GM18873 (cell line): ENCODE measurements around the gene LILRB3.
"Not testable (repeated sequence)": the region's sequence is repeated elsewhere in the genome, so short reads cannot be mapped to it uniquely, and the experiment has no call there.

ENCODE experiments used
- ATAC-seq: cut with Tn5 transposase; IDR thresholded peaks from one replicate; pipeline ENCODE4 v1.9.1; 2021; ENCODE audit warnings: mild to moderate bottlenecking, moderate library complexity, moderate number of reproducible peaks; ENCODE audit not compliant: unreplicated experiment, low FRiP score

LILRB3 gene

GRCh38 chr19:54214734-54215133 lies 8.1 kb downstream of the LILRB3 start:
- not testable (repeated sequence) for ATAC-seq

DNA sequence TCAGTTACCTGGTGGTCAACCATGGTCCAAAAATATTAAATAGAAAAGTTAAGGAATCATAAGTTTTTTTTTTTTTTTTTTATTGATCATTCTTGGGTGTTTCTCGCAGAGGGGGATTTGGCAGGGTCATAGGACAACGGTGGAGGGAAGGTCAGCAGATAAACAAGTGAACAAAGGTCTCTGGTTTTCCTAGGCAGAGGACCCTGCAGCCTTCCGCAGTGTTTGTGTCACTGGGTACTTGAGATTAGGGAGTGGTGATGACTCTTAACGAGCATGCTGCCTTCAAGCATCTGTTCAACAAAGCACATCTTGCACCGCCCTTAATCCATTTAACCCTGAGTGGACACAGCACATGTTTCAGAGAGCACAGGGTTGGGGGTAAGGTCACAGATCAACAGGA lies 8.6 kb downstream of the LILRB3 start:
- ATAC-seq, result not testable (repeated sequence)

- ATAC-seq, result no peak
These were observed 11.6 kb downstream of the LILRB3 start for GRCh38 chr19:54211235-54211634.

GRCh38 chr19:54209811-54210494 lies 12.9 kb downstream of the LILRB3 start:
- ATAC-seq, result no peak

DNA sequence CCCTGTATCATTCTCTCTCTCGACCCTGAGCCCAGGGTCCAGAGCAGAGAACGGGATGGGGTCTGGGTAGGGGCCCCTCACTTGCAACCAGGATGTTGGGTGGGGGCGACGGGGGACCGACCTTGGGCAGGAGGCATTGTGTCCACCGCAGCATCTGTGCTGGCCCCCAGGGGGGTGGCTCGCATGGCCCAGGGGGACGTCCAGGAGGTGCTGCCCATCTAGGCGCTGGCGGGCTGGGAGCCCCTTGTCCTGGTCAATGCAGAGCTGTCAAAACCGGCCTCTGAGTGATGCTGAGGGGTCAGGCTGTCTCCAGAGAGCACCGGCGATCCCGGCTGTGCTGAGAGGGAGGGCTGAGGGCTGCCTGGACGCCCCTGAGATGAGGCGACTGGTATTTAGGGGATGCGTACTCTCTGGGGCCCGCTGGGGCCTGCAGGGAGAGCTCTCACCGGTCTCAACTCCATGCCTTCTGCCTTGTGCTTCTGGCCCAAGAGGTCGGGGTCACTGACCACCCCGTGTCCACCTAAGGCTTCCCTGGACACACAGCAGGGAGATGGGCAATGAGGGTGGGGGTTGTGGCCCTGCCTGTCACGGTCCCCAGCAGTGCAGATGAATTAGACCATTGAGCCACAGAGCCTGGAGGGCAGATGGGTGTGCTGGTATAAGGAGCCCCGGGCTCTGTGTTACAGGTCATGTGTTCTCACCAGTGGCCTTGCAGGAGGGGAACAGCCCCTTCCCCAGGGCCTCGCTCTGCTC lies 13.6 kb downstream of the LILRB3 start:
- no peak for ATAC-seq

GRCh38 chr19:54208784-54209057 lies 14.1 kb downstream of the LILRB3 start:
- no peak for ATAC-seq

GRCh38 chr19:54207983-54208783 lies 14.6 kb downstream of the LILRB3 start:
- no peak for ATAC-seq

- no peak for ATAC-seq
These were observed 15.2 kb downstream of the LILRB3 start for GRCh38 chr19:54207676-54207982.

- not testable (repeated sequence) for ATAC-seq
These were observed 15.6 kb downstream of the LILRB3 start for GRCh38 chr19:54207193-54207592.

- no peak for ATAC-seq
These were observed 16.0 kb downstream of the LILRB3 start for GRCh38 chr19:54206831-54207177.

GRCh38 chr19:54206030-54206830 lies 16.6 kb downstream of the LILRB3 start:
- no peak for ATAC-seq

GRCh38 chr19:54204767-54205468 lies 17.9 kb downstream of the LILRB3 start:
- no peak for ATAC-seq

DNA sequence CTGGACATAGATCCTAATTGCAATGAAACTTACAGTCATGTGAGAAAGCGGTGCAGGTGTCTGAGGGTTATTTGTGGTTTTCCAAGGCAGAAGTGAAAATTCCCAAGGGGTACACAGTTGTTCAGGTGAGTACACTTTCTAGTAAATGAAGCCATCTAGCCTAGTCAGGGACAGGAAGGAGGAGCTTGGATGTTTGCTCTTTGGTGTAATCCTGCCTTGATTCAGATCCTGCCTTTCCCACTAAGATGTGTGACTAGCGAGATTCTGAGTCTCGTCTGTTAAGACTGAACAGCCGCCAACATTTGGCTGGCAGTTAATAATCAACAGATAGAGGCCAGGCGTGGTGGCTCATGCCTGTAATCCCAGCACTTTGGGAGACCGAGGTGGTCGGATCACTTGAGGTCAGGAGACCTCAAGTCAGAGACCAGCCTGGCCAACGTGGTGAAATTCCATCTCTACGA lies 19.6 kb downstream of the LILRB3 start:
- no peak for ATAC-seq

GRCh38 chr19:54201980-54202379 lies 20.8 kb downstream of the LILRB3 start:
- ATAC-seq, result no peak

- ATAC-seq, result no peak
These were observed 21.6 kb downstream of the LILRB3 start for GRCh38 chr19:54201172-54201701.

- no peak for ATAC-seq
These were observed 23.4 kb downstream of the LILRB3 start for GRCh38 chr19:54199401-54199800.

DNA sequence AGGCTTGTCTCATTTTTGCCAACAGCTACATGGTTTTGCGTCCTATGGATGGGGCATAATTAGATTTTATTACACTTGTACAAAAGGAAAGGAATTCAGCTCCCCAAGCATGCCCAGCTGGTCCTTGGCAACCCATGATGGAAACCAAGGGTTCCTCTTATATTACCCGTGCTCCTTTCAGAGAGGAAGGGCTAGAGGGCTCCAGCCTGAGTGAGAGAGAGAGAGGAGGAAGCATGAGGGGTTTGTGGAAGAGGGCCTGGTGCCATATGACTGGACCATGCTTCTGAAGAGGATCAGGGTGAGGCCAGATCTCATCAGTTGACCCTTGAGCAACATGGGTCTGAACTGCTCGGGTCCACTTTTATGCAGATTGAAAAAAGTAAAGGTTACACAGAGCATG lies 25.7 kb downstream of the LILRB3 start:
- no peak for ATAC-seq

- ATAC-seq, result no peak
These were observed 26.3 kb downstream of the LILRB3 start for GRCh38 chr19:54196536-54196935.

GRCh38 chr19:54194463-54194862 lies 28.3 kb downstream of the LILRB3 start:
- ATAC-seq, result not testable (repeated sequence)

GRCh38 chr19:54193011-54193410 lies 29.8 kb downstream of the LILRB3 start:
- ATAC-seq, result no peak
